Stromal cell of bone marrow (primary cell): ENCODE results near the gene RBM44.

Experiments
- DNase-seq: peaks from one replicate; pipeline ENCODE4 v3.0.0-alpha.2; 2012; ENCODE audit warnings: low read depth

The RBM44 gene

DNA sequence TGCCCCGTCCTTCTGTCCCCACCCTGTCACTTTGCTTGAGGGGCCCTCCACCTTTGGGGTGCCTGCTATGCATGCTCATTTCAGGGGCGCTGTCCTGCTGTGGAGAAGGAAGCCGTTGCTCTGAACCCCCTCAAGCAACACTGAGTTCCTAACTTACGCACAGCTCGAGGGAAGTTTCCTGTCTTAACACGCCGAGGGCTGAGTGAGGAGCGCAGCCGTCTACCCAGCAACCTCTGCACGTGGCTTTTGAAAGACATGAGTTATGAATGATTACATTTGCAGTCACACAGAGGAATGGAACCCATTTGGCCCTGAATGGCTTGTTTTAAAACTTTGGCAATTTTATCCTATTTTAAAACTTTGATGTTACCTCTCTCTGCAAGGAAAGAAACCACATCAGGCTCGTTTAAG is 74.8 kb downstream of the RBM44 start:
- no peak for DNase-seq

DNA sequence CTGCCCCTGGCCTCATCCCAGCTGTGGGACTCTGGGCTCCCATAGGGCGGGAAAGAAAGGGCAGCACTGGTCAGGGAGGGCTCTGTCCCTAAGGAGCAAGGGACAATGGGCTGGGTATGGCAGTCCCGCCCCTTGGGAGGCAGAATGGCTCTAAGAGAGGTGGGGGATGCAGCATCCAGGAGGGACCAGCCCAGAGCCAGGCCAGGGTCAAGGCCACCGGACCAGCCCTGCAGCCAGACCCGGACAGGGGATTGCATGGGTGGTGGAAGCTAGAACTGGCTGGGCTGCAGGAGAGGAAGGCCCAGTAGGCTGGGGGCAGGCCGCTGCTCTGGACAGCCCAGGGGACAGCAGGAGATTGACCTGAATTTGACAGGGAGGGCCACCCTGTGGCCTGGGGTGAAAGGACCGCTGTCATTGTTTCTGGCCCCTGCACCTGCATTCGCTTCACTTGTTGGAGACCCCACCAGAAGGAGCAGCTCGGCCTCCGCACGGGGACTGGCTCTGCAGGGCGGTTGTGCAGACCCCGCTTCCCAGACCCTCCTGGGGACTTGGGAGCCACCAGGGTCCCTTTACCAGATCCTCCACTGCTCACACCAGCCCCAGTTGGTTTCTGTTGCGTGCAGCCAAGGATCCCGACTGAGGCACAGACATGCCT is 75.4 kb downstream of the RBM44 start:
- DNase-seq: no peak

DNA sequence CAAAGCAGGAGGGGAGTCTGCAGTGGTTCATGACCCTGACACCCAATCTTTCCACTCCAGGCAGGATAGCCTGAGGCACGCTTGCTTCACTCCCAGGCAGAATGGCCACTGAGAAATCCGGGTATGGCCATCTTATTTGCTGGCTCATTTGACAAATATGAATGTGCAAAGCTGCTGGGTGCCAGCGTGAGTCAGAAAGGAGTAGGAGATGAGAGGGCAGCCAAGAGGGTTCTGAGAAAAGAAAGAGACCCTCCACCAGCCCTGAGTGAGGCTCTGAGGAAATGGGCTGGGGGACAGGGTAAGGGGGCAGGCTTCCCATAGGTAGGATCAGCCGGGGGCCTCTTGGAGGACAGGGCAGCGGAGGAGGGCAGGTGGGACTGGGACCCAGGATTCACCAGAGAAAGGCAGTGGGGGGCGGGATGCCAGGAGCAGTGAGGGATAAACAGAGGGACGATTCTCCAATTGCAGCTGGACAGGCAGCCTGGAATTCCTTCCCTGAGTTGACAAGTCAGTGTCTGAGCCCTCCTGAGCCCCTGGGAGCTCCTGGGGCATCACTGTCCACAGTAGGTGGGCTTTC is 76.1 kb downstream of the RBM44 start:
- peak; percentile 56 for DNase-seq

DNA sequence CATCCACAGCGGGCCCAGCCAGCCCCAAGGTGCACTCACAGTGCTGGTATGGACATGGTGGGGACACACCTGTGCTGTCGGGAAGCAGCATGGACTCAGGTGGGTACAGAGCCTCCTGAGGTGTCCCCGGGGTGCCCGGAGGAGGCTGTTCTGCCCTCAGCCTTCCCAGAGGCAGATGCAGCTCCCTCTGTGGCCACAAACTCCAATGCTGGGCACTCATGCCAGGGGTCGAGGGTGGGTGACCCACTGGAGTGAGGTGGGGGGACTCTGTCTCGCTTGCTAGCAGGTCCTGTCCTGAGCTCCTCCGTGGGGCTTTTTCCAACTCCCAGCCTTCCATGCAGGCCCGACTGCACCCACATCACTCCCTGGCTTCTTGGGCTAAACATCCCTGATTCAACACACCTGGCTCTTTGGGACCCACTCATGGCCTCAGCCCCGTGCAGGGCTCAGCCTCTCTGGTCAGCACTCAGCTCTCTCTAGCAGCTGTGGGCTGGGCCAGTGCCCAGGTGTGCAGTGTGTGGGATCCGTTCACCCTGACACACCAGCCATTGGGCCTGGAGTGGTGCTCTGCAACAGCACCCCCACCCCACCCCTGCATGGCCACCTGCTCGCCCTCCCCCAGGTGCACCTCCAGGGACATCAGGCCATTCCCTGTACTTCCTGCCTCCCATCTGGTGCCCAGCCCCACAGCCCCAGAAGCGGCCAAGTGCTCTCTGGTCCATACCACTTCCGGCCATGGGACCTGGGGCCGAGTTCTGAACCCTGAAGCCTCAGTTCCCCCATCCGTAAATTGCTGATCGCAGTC is 76.9 kb downstream of the RBM44 start:
- DNase-seq: no peak

DNA sequence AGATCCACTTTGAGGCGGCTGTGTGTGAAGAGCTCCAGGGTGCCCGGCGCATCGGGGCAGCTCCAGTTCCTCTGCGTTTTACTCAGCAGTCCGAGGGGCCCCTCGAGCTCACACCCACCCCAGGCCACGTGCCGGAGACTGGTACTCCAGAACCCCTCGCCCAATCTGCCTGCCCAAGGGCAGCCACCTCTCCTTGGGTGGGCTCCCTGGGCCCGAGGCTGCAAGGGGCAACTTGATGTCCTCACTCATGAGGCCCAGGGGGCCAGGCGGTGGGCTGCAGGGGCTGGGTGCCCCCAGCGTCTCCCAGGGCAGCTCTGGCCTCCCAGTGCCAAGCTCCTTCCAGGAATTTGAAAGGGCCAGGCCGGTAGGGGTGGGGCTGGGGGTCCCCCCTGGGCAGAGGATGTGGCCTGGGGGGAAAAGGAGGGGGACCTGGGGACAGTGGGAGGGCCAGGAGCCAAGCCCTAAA is 77.5 kb downstream of the RBM44 start:
- DNase-seq: no peak

DNA sequence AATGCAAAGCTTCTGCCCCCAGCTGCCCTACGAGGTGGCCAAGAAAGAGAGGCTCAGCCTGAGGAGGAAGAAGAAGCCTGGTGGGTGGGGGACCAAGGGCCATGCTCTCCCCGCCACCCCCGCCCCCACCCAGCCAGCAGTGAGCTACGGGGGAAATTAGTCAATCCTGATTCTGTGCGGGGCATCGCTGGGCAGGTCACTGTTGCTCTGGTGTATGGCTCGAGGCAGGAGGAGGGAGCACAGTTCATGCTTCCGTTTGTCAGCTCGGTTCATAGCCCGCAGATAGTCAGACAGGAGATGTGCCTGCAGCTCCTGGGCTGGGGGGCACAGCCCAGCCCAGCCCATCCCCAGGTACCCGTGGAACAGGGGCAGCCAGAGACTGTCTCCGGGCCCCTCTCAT is 78.0 kb downstream of the RBM44 start:
- no peak for DNase-seq

DNA sequence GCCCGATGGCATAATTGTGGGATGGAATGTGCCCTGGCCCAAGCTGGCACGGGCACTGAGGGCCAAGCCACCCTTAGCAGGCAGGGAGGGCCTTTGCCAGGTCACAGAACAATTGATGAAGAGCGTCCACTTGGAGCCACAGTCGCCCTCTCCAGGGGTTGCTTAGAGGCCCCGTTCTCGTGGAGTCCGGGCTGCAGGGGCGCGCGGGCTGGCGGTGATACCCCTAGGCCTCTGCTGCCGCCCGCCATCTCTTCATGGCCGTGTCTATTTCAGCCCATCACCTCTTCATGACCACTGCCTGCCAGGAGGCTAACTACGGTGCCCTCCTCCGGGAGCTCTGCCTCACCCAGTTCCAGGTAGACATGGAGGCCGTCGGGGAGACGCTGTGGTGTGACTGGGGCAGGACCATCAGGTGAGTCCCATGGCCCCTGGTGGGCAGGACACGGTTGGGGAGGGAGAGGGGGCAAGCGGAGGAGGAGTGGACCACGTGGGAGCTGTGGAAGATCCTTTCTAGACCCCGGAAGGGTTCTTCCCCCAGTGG is 78.4 kb downstream of the RBM44 start:
- DNase-seq: no peak

DNA sequence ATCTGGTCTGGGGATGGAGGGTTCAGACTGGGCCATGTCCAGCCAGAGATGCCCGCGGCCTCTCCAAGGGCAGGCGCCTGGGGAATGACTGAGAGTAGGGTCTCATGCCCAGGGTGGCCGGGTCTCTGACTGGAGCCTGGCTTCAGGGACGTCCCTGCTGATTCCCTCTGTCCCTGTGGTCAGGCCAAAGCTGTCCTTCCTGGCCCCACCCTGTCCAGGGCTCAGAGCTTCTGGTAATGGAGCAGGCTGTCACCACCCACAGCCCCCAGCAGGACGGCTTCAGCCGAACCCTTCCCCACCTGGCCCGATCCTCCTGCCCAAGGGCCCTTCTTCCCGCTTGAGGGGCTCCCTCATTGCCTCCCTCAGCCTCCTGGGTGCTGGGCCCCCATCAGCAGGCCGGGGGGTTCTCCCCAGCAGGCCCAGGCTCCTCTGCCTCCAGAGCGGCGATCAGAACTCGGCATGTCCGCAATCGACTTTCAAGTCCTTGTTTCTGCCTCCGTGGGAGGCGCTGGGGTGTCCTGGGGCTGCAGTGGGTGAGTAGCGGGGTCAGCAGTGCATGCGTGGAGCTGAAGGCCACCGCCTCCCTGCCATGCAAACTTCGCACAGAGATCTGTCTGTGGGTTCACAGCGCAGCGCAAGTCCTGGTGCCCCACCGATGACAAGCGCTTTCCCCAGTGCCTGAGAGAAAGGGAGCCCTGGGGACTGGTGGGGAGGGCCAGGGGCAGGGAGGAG is 79.2 kb downstream of the RBM44 start:
- DNase-seq: no peak

DNA sequence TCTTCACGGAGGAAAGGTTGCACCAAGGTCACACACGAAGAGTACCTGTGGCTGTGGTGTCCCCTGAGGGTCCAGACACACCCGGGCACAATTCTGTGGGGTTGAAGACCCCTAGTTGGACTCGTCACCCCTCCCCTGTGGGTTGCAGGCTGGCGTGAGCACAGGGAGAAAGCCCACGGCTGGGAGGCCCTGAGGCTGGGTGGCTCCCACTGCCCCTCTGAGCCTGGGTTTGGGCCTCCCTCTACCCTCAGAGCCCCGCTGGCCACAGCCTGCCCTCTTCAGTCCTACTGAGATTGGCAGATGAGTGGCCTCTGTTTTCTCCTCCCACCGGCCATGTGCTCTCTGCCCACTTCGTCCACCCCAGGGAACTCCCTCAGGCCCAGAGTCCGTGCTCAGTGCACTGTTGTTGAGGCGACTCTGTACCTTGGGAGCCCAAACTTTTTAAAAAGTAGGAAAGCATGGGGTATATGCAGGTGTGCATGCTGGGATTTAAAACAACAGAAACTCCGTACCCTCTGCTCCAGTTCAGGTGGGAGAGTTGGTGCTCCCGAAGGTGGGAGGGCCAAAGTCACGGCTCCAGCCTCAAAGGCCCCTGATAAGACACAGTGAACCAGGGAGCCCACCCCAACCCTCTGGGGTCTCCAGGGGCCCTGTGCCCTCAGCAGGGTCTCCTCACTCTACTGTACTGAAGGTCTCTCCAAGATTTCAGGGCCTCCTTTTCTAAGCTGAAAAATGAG is 79.9 kb downstream of the RBM44 start:
- no peak for DNase-seq

DNA sequence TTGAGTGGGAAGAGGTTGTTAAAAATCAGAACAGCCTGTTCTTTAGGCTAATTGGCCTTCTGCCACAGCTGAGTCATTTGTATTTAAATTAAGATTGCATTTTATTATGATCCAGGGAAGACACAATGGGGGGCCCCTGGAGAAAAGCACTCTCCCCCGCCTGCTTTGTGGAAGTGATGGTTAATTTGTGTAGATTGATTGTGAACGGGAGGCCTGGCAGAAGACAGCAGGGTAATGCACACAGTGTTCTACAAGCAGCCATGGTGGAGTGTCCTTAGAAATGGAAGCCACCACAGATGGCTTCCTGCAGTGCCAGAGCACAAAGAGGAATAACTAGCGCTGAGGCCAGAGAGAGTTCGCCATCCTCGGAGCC is 80.5 kb downstream of the RBM44 start:
- DNase-seq: no peak

DNA sequence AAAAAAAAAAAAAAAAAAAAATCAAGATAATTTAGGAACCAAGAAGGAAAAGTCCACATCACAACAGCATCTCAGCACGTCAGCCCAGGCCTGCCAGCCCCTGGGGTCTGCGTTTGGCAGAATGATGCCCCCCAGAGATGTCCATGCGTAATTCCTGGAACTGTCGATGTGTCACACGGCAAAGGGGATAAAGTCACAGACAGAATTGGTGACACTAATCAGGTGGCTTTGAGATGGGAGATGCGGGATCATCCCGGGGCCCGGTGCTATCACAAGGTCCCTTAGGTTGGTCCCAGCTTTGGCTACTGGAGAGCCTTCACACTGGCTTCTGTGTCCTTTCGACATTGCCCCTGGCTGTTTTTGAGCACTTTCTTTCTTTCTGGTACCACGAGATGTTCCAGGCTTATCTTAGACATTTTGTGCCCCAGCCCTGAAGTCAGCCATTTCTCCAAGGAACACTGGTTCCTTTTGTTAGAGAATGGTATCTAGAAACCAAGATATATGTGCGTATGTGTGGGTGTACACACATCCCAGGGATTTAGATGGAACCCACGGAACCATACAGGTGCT is 81.5 kb downstream of the RBM44 start:
- no peak for DNase-seq

DNA sequence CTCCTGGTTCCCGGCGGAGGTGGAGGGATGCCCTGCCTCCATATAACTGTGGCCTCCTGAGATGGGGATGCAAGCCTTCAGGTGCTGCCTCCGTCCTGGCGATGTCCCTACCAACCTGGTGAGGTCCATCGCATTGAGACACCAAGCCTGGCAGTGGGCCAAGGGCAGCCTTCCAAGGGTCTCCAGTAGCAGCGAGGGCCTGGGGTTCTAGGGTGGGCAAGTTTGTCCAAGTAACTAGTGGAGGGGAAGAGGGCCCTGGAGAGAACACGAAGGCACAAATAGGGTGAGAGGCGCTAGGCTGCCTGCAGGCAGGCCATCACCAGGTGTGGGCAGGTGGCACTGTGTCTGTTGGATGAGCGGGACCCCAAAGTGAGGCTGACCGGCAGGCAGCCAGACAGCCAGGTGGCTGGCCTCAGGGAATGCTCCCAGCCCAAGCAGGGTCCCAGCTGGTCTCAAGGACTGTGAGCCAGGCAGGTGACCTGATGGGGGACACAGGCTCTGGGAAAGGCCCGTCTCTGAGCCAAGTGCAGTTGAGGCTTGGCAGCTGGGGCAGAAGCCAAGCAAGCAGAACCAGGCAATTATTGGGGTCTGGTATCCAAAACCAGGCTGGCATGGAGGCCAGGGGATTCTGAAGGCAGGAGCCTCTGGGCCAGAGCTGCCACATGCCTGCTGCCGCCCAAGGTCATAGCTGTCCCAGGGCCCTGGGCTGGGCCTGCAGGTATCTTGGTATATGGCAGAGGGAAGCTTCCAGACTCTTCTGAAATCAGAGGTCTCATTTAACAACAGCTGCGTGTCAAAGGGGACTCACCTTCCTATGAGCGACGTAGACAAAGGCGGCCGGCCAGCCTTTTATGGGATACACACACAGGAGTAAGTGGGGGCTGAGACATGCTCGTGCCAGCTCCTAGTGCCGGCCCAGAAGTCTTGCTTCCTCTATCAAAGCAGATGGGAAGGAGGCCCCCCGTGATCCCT is 84.2 kb downstream of the RBM44 start:
- no peak for DNase-seq

DNA sequence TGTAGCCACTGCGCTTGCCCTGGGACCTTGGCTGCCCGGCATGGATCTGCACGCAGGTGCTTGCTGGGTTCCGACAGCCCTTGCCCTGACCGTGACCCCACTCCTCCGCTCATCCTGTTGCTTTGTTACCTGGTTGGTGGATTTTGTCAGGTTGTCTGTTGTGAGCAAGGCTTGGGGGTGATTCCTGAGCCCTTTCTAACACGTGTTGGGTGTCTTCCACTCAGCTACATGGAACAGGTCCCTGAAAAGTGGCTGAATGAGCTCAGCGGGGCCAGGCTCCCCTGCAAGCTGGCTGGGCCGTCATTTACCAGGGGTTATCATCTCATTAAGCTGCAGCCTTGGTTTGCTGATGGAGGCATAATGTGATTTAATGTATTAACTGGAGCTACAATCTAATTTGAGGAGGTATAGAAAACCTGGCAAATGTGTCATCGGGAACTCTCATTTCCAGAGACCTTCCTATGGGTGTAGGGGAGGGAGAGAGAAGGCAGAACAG is 85.4 kb downstream of the RBM44 start:
- no peak for DNase-seq

DNA sequence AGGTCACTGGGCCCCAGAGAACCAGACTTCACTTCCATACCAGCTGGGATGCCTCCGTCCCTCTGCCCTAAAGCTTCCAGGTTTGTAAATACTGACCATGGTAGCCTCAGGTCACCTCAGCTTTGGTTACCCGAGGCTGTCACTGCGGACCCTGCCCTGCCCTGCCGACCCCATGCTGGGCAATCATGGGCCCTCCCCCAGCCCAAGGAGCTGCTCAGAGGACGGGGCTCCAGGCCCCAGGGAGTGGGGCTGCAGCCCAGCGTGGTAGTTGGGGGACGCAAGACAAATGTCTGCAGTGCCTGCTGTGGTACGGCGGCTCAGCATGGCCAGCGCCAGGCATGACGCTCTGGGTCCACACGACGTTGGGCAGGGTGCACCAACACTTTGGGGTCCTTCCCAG is 86.1 kb downstream of the RBM44 start:
- DNase-seq: no peak

DNA sequence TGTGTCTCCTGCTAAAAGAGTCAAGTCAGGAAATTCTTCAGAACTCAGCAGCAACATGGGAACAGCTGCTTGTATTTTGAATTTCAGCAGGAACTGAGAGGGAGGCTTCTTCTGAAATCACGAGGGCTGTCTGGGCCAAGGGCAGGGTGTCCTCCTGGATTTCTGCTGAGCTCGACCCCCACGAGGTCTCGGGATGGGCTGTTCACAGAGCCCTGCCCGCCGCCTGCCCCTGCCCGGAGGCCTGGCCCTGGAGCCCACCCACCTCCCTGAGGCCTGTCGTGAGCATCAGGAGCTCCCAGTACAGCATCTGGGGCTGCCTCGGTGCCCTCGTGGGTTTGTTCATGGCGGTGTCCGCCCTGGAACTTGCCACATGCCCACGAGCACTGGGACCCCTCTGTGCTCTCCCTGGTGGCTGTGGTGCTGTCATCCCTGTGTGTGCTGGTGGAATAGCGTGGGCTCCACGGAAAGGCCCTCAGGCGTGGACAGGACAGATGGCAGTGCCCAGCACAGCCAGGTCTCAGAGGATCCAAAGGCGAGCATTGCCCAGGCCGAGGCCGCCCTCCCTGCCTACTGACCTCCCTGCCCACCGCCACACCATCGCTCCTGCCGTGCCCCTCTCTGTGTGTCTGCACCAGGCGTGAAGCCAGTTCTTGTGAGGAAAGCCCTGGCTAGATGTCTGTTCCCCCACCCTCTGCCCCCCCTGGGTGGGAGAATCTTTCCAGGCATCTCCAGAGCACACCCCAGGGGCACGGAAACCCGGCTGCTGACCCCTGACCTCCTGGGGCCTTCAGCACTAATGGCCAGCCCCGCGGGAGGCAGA is 86.7 kb downstream of the RBM44 start:
- DNase-seq: no peak

DNA sequence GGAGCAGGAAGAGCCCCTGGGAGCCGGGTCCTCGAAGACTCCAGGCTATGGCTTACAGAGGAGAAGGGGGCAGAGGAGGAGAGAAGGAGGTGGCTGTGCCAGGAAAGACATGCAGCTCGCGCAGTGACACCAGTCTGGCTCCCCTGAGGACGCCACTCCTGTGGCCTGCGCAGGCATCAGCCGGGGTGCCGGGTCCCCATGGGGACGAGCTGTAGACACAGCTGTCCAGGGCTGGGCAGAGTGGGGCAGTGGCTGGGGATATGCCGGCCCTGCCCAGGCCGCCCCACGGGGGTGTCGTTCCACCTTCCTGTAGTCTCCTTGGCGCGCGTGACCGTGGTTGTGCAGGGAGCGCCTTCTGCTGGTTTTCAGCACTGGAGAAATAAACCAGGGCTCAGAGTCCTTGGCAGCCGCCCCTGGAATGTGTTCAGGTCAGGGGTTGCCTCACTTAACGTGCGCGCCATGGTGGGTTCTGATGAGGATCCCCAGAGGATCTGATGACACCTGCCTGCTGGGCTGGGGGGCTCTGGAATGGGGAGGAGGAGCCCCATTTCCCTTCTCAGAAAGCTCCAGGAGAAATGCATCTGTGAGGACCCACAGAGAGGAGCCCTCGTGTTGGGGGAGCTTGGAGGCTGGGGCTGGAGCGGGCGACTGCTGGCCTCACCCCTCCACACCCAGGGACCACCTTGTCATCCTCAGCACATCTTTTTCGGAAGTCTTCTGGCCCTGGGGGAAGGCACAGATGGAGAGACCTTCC is 87.5 kb downstream of the RBM44 start:
- no peak for DNase-seq

DNA sequence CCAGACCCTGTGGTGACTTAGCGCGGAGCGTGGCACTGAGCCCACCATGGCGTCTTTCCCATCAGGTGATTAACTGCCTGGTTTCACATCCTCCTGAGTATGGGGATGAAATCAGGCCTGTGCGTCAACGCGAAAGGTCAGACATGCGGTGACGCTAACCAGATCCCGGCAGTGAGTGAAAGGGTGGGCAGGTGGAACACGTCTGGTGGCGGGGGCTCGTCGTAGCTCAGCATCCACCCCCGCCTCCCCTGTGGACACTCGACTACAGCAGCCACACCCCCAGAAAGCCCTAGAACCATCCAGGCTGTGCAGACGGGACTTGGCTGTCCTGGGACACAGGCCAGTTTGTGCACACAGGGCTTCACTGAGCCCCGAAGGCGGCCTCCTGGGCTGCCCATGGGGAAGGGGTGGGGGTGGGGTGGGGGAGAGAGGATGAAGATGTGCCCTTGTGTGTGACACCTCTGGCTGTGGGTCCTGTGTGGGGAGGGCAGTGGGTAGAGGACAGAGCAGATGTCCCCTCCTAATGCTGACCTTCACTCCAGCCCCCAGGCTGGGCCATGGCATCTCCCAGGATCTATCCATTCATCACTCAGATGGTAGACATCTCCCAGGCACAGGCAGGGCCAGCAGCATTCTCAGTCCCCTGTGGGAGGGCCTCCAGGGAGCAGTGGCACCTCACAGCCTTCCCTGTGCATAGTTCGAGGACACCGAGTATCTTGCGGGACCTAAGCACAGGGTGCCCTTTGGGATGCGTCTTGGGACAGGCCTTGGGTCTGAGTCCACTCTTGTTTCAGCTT is 88.3 kb downstream of the RBM44 start:
- DNase-seq: no peak
